HL-60 (cell line): ENCODE data around the gene CENPF.
"Not testable (repeated sequence)": the region's sequence is repeated elsewhere in the genome, so short reads cannot be mapped to it uniquely, and the experiment has no call there.

Experiments
- DNase-seq, 2 experiments: peaks; one replicate each; pipeline ENCODE4 v3.0.0-alpha.2; 2010 to 2020; ENCODE audit warnings: low read depth in 1 of 2, low spot score in 1 of 2
- H3K27ac ChIP-seq: fragments of 250-450 bp; sonication (Bioruptor Pico); replicated peaks from 2 replicates; pipeline ENCODE4 v1.5.1; 2020; ENCODE audit warnings: mild to moderate bottlenecking, moderate library complexity
- H3K27me3 ChIP-seq: fragments of 250-450 bp; sonication (Bioruptor Pico); 2 replicates; pipeline ENCODE4 v1.5.1; 2021; ENCODE audit warnings: mild to moderate bottlenecking, moderate library complexity; ENCODE audit not compliant: insufficient read depth, poor library complexity, severe bottlenecking
- H3K4me3 ChIP-seq: replicated peaks from 2 replicates; pipeline ENCODE4 v1.5.1; 2011; ENCODE audit warnings: mild to moderate bottlenecking, control low read depth, low read length; ENCODE audit not compliant: insufficient read depth
- CTCF ChIP-seq: IDR thresholded peaks from one replicate; pipeline ENCODE4 v1.5.1; 2011; ENCODE audit warnings: low read length, control low read depth, inconsistent platforms; ENCODE audit not compliant: insufficient read depth
- GABPA ChIP-seq: IDR thresholded peaks from 2 replicates; pipeline ENCODE4 v1.6.1; 2012; ENCODE audit warnings: low read depth
- POLR2AphosphoS5 ChIP-seq: IDR thresholded peaks from 2 replicates; pipeline ENCODE4 v1.6.1; 2012; ENCODE audit warnings: low read depth
- REST ChIP-seq: IDR thresholded peaks from 2 replicates; pipeline ENCODE4 v1.6.1; 2012; ENCODE audit warnings: low read depth; ENCODE audit not compliant: insufficient replicate concordance
- SPI1 ChIP-seq: IDR thresholded peaks from 2 replicates; pipeline ENCODE4 v1.6.1; 2012; ENCODE audit warnings: low read depth, mild to moderate bottlenecking, borderline replicate concordance

CENPF gene

GRCh38 chr1:214664651-214665433 lies 61.8 kb downstream of the CENPF start:
- H3K4me3 ChIP-seq = no peak overlapping the region
- H3K27me3 ChIP-seq = no peaks in the 10 kb centered on the region
- H3K27ac ChIP-seq = no peak overlapping the region
- no peak for DNase-seq
- TF ChIP-seq POLR2AphosphoS5 = no peak

- Histone ChIP-seq H3K4me3 (no peak overlapping the region), H3K27ac (no peak overlapping the region), H3K27me3 (no peaks in the 10 kb centered on the region)
- no peak for DNase-seq
- TF ChIP-seq SPI1 = no peak
- no peak for TF ChIP-seq POLR2AphosphoS5
- no peak for TF ChIP-seq GABPA
- no peak for TF ChIP-seq REST
Measured at GRCh38 chr1:214665606-214666110, 62.7 kb downstream of the CENPF start.

GRCh38 chr1:214666674-214667073 lies 63.7 kb downstream of the CENPF start:
- TF ChIP-seq CTCF = no peak
- TF ChIP-seq REST = no peak
- TF ChIP-seq GABPA = no peak
- TF ChIP-seq SPI1 = no peak
- no peak for TF ChIP-seq POLR2AphosphoS5
- Histone ChIP-seq H3K27me3 (no peaks in the 10 kb centered on the region), H3K27ac (no peak overlapping the region), H3K4me3 (no peak overlapping the region)
- DNase-seq = no peak

GRCh38 chr1:214670098-214670497 lies 67.1 kb downstream of the CENPF start:
- DNase-seq = no peak
- no peak overlapping the region for H3K27ac ChIP-seq
- TF ChIP-seq GABPA (no peak), CTCF (no peak), REST (no peak), SPI1 (no peak), POLR2AphosphoS5 (no peak)
- no peak overlapping the region for H3K4me3 ChIP-seq
- no peaks in the 10 kb centered on the region for H3K27me3 ChIP-seq

GRCh38 chr1:214673029-214673428 lies 70.0 kb downstream of the CENPF start:
- not testable (repeated sequence) for H3K27me3 ChIP-seq, H3K4me3 ChIP-seq, H3K27ac ChIP-seq, DNase-seq
